ENCODE results near the gene TACC3.

DNA sequence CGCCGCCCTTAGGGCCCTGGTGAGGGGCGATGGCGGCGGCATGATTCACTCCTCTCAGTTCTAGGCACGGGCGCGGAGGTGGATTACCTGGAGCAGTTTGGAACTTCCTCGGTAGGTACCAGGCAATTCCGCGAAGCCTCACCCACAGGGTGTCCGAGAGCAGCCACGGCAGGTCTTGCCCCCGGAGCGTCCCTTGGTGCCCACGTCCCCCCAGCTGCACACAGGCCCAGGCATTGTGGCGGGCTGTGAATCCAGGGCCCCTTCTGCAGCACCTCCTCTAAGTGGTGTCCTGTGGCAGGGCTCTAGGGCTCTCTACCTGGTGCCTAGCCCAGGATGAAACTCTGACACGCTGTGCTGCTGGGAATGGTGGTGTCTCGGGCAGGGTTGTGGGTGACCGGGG lies 13.9 kb downstream of the TACC3 start:
- no peak for TF ChIP-seq CTCF (IDR thresholded peaks at IDR 0.05)
- TF ChIP-seq POLR2A (IDR thresholded peaks at IDR 0.05) = no peak
- no peak for TF ChIP-seq POLR2AphosphoS5 (IDR thresholded peaks at IDR 0.05)
- TF ChIP-seq EP300 (IDR thresholded peaks at IDR 0.05) = no peak
